ENCODE data around the gene SPATA32. TPM values are rescaled to one million over a fixed set of nuclear protein-coding genes. Genes with fewer than 3 reads are reported as not detected.

SPATA32 gene
- total RNA-seq, 4 donors from 2014 or later, result not detected

DNA sequence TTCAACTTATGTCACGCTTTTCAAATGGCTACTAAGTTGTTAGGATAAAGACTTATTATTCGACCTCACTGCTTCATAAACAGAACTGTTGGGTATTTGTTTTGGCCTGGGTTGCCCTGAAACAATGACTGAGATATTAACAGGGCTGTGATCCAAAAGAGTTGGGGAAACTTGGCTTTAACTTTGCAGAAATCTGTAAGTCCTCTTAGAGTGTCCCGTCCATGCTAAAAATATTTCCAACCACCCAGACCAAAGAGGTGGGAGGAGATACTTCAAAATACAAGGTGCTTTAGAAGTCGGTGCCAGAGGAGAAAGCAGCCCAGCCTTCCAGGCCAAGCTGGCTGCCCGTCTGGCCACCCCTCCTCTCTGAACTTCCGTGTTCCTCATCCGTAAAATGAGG, 16.1 kb upstream of the SPATA32 start:
- Histone ChIP-seq H3K4me1 (peaks cover 0 to 15% of the 10 kb centered on the region in 2 donors), H3K4me3 (no peak overlapping the region), H3K27ac (peak overlapping the region; percentile 35 to 72), H3K36me3 (no peaks in the 10 kb centered on the region), H3K9me3 (no peaks in the 10 kb centered on the region), H3K27me3 (no peaks in the 10 kb centered on the region)
- DNase-seq, result peak; percentile 47 to 56
- intact Hi-C loops (cut with DNase I; ENCODE audit: low total_unique reads), result loop anchor here (5.0 kb wide), 1 partner anchor 109 kb away; no protein-coding TSS in a partner anchor
- TF ChIP-seq, protein P1, sequence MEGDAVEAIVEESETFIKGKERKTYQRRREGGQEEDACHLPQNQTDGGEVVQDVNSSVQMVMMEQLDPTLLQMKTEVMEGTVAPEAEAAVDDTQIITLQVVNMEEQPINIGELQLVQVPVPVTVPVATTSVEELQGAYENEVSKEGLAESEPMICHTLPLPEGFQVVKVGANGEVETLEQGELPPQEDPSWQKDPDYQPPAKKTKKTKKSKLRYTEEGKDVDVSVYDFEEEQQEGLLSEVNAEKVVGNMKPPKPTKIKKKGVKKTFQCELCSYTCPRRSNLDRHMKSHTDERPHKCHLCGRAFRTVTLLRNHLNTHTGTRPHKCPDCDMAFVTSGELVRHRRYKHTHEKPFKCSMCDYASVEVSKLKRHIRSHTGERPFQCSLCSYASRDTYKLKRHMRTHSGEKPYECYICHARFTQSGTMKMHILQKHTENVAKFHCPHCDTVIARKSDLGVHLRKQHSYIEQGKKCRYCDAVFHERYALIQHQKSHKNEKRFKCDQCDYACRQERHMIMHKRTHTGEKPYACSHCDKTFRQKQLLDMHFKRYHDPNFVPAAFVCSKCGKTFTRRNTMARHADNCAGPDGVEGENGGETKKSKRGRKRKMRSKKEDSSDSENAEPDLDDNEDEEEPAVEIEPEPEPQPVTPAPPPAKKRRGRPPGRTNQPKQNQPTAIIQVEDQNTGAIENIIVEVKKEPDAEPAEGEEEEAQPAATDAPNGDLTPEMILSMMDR (IDR thresholded peaks at IDR 0.05), result no peak
- TF ChIP-seq POLR2A (IDR thresholded peaks at IDR 0.05), result no peak

- peak; percentile 84 to 94 for DNase-seq
- peak overlapping the region; percentile 35 to 72 for H3K27ac ChIP-seq
- intact Hi-C loops (cut with DNase I; ENCODE audit: low total_unique reads), result loop anchor here (5.0 kb wide), 1 partner anchor 110 kb away; no protein-coding TSS in a partner anchor
- H3K4me1 ChIP-seq, result peaks cover 0 to 15% of the 10 kb centered on the region in 2 donors
- H3K27me3 ChIP-seq, result no peaks in the 10 kb centered on the region
- H3K36me3 ChIP-seq, result no peaks in the 10 kb centered on the region
- TF ChIP-seq, protein P1 (IDR thresholded peaks at IDR 0.05), result peak; percentile 82 to 93 (median 89)
- no peak for TF ChIP-seq POLR2A (IDR thresholded peaks at IDR 0.05)
- H3K4me3 ChIP-seq, result no peak overlapping the region
- no peaks in the 10 kb centered on the region for H3K9me3 ChIP-seq
Observed at GRCh38 chr17:45277216-45277849, 15.4 kb upstream of the SPATA32 start.

- H3K36me3 ChIP-seq, result no peaks in the 10 kb centered on the region
- H3K27ac ChIP-seq, result no peak overlapping the region
- no peaks in the 10 kb centered on the region for H3K9me3 ChIP-seq
- TF ChIP-seq, protein P1 (IDR thresholded peaks at IDR 0.05), result no peak
- TF ChIP-seq POLR2A (IDR thresholded peaks at IDR 0.05), result no peak
- no peaks in the 10 kb centered on the region for H3K27me3 ChIP-seq
- H3K4me3 ChIP-seq, result no peak overlapping the region
- peaks cover 0 to 15% of the 10 kb centered on the region in 2 donors for H3K4me1 ChIP-seq
- intact Hi-C loops (cut with DNase I; ENCODE audit: low total_unique reads), result loop anchor here (5.0 kb wide), 1 partner anchor 111 kb away; no protein-coding TSS in a partner anchor
- DNase-seq, result peak in 1 of 2 donors; percentile 59
Observed at GRCh38 chr17:45276031-45276430, 14.1 kb upstream of the SPATA32 start.

DNA sequence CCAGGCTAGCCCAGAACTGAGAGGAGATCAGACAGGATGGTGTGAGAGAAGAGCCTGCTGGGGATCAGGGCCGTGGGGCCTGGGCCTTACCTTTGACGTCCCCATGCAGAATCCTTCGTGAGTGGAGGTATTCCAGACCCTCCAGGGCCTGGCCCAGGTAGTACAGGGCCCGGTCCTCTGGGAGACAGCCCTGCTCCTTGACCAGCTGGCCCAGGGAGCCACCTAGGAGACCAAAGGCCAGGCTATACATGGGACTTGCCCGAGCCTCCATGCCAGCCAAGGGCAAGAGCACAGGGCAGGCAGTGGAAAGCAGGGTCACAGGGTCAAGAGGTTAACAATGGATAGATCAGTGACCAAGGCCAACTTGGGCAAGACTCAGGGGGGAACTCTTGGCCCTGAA, 12.1 kb upstream of the SPATA32 start:
- H3K27me3 ChIP-seq, result no peaks in the 10 kb centered on the region
- H3K9me3 ChIP-seq, result no peaks in the 10 kb centered on the region
- H3K27ac ChIP-seq, result no peak overlapping the region
- TF ChIP-seq, protein P1 (IDR thresholded peaks at IDR 0.05), result no peak
- no peak for TF ChIP-seq POLR2A (IDR thresholded peaks at IDR 0.05)
- peaks cover 0 to 15% of the 10 kb centered on the region in 2 donors for H3K4me1 ChIP-seq
- no peaks in the 10 kb centered on the region for H3K36me3 ChIP-seq
- no peak overlapping the region for H3K4me3 ChIP-seq
- intact Hi-C loops (cut with DNase I; ENCODE audit: low total_unique reads), result no loop called here
- no peak for DNase-seq

- no peak for DNase-seq
- TF ChIP-seq, protein P1 (IDR thresholded peaks at IDR 0.05), result no peak
- TF ChIP-seq POLR2A (IDR thresholded peaks at IDR 0.05), result no peak
- no peaks in the 10 kb centered on the region for H3K36me3 ChIP-seq
- H3K9me3 ChIP-seq, result no peaks in the 10 kb centered on the region
- intact Hi-C loops (cut with DNase I; ENCODE audit: low total_unique reads), result no loop called here
- no peaks in the 10 kb centered on the region for H3K27me3 ChIP-seq
- no peak overlapping the region for H3K4me3 ChIP-seq
- peaks cover 0 to 14% of the 10 kb centered on the region in 2 donors for H3K4me1 ChIP-seq
- no peak overlapping the region for H3K27ac ChIP-seq
Observed at GRCh38 chr17:45273551-45273957, 11.7 kb upstream of the SPATA32 start.

Measured in uterus (tissue), 4 donors.